ENCODE data around the gene SPINK2. TPM values are rescaled to one million over a fixed set of nuclear protein-coding genes. Genes with fewer than 3 reads are reported as not detected.

Gene SPINK2
- total RNA-seq, 1 experiment from 2014 or later = not detected

GRCh38 chr4:56850910-56851309 is 29.4 kb upstream of the SPINK2 start:
- H3K9me2 ChIP-seq (replicated peaks; ENCODE audit: low read length) = no peaks in the 10 kb centered on the region
- no TSS peak for BruUV-seq (replicated peaks)
- H3K27me3 ChIP-seq (ENCODE audit: low read length) = no peaks in the 10 kb centered on the region
- H3K4me3 ChIP-seq (ENCODE audit: low read length) = no peak overlapping the region
- no peaks in the 10 kb centered on the region for H3K79me2 ChIP-seq (ENCODE audit: low read length)
- H3K9me3 ChIP-seq (ENCODE audit: low read length) = no peaks in the 10 kb centered on the region
- ATAC-seq = no peak
- H4K20me1 ChIP-seq (ENCODE audit: low read length) = no peaks in the 10 kb centered on the region
- no peaks in the 10 kb centered on the region for H3K4me1 ChIP-seq (ENCODE audit: insufficient read depth, low read length)
- no peak for DNase-seq
- no peaks in the 10 kb centered on the region for H3K36me3 ChIP-seq (ENCODE audit: low read depth, low read length)
- CTCF ChIA-PET = no interaction called here
- intact Hi-C loops (cut with micrococcal nuclease) = no loop called here
- H3K9ac ChIP-seq (ENCODE audit: low read length) = no peak overlapping the region
- no peak for TF ChIP-seq EZH2 (IDR thresholded peaks at IDR 0.05; ENCODE audit: low read length, unreplicated experiment)
- no peak for TF ChIP-seq EZH2phosphoT487 (IDR thresholded peaks at IDR 0.05; ENCODE audit: borderline replicate concordance, low read length)
- no peak for TF ChIP-seq CTCF (conservative IDR thresholded peaks at IDR 0.05; ENCODE audit: low read depth, low read length)
- POLR2A ChIA-PET (ENCODE audit: unreplicated experiment) = no interaction called here
- H3K4me2 ChIP-seq (ENCODE audit: low read length) = no peak overlapping the region
- no peaks in the 10 kb centered on the region for H3F3A ChIP-seq (ENCODE audit: low read length, unreplicated experiment)
- no peak overlapping the region for H3K27ac ChIP-seq (ENCODE audit: low read length)
- H2AFZ ChIP-seq (ENCODE audit: low read length) = no peak overlapping the region

- TF ChIP-seq CTCF (conservative IDR thresholded peaks at IDR 0.05; ENCODE audit: low read depth, low read length) (no peak), EZH2 (IDR thresholded peaks at IDR 0.05; ENCODE audit: low read length, unreplicated experiment) (no peak), EZH2phosphoT487 (IDR thresholded peaks at IDR 0.05; ENCODE audit: borderline replicate concordance, low read length) (no peak)
- ChIA-PET POLR2A (ENCODE audit: unreplicated experiment) (interaction anchor here (0.6 to 0.7 kb wide), 2 partner anchors 48 to 318 kb away, joined by 3 to 5 read pairs; no protein-coding TSS in a partner anchor), CTCF (interaction anchor here (0.6 kb wide), 1 partner anchor 74 kb away, joined by 6 read pairs; no protein-coding TSS in a partner anchor)
- Histone ChIP-seq H3K27ac (ENCODE audit: low read length) (no peak overlapping the region), H3K4me1 (ENCODE audit: insufficient read depth, low read length) (no peaks in the 10 kb centered on the region), H3F3A (ENCODE audit: low read length, unreplicated experiment) (no peaks in the 10 kb centered on the region), H3K4me3 (ENCODE audit: low read length) (no peak overlapping the region), H2AFZ (ENCODE audit: low read length) (no peak overlapping the region), H4K20me1 (ENCODE audit: low read length) (no peaks in the 10 kb centered on the region), H3K4me2 (ENCODE audit: low read length) (no peak overlapping the region), H3K9me3 (ENCODE audit: low read length) (no peaks in the 10 kb centered on the region), H3K27me3 (ENCODE audit: low read length) (no peaks in the 10 kb centered on the region), H3K36me3 (ENCODE audit: low read depth, low read length) (no peaks in the 10 kb centered on the region), H3K9ac (ENCODE audit: low read length) (no peak overlapping the region), H3K9me2 (replicated peaks; ENCODE audit: low read length) (no peaks in the 10 kb centered on the region), H3K79me2 (ENCODE audit: low read length) (no peaks in the 10 kb centered on the region)
- DNase-seq (no peak), ATAC-seq (no peak)
- intact Hi-C loops (cut with micrococcal nuclease) = no loop called here
- BruUV-seq (replicated peaks) = no TSS peak
These were observed 23.5 kb upstream of the SPINK2 start for GRCh38 chr4:56844802-56845580.

GRCh38 chr4:56843421-56843899 is 22.0 kb upstream of the SPINK2 start:
- Histone ChIP-seq H3K36me3 (ENCODE audit: low read depth, low read length) (no peaks in the 10 kb centered on the region), H3F3A (ENCODE audit: low read length, unreplicated experiment) (no peaks in the 10 kb centered on the region), H3K79me2 (ENCODE audit: low read length) (no peaks in the 10 kb centered on the region), H3K27me3 (ENCODE audit: low read length) (no peaks in the 10 kb centered on the region), H3K9ac (ENCODE audit: low read length) (no peak overlapping the region), H3K4me3 (ENCODE audit: low read length) (no peak overlapping the region), H2AFZ (ENCODE audit: low read length) (no peak overlapping the region), H4K20me1 (ENCODE audit: low read length) (no peaks in the 10 kb centered on the region), H3K4me1 (ENCODE audit: insufficient read depth, low read length) (no peaks in the 10 kb centered on the region), H3K9me2 (replicated peaks; ENCODE audit: low read length) (no peaks in the 10 kb centered on the region), H3K4me2 (ENCODE audit: low read length) (no peak overlapping the region), H3K27ac (ENCODE audit: low read length) (no peak overlapping the region), H3K9me3 (ENCODE audit: low read length) (no peaks in the 10 kb centered on the region)
- ChIA-PET CTCF (no interaction called here), POLR2A (ENCODE audit: unreplicated experiment) (no interaction called here)
- BruUV-seq (replicated peaks) = no TSS peak
- no peak for ATAC-seq
- no peak for TF ChIP-seq CTCF (conservative IDR thresholded peaks at IDR 0.05; ENCODE audit: low read depth, low read length)
- TF ChIP-seq EZH2 (IDR thresholded peaks at IDR 0.05; ENCODE audit: low read length, unreplicated experiment) = no peak
- TF ChIP-seq EZH2phosphoT487 (IDR thresholded peaks at IDR 0.05; ENCODE audit: borderline replicate concordance, low read length) = no peak
- intact Hi-C loops (cut with micrococcal nuclease) = no loop called here
- no peak for DNase-seq
